HCT116 (cell line): ENCODE results near the gene SOCS3. TPM values are rescaled to one million over a fixed set of nuclear protein-coding genes. Genes with fewer than 3 reads are reported as not detected.

Experiments
- ATAC-seq: fragments of 200-7000 bp; cut with Tn5 transposase; 2 replicates; pipeline ENCODE4 v1.9.1; 2020; ENCODE audit warnings: mild to moderate bottlenecking, moderate library complexity
- Bru-seq: library from RNA; stranded (reverse); fragments of 400-500 nt; gene quantifications from one replicate; lab custom pipeline; 2021; lab: Mats Ljungman, UMichigan
- BruChase-seq, 2 experiments: library from RNA; stranded (reverse); fragments of 400-500 nt; gene quantifications; one replicate each; lab custom pipeline; 2021; lab: Mats Ljungman, UMichigan
- BruUV-seq: library from RNA; stranded (reverse); fragments of 400-500 nt; replicated peaks from 2 replicates; lab custom pipeline; 2021; lab: Mats Ljungman, UMichigan
- CTCF ChIA-PET: fragments of 300-600 bp; sonication (Branson Sonifier 250); formaldehyde crosslinking; loops from one replicate; lab custom pipeline; 2021; ENCODE audit warnings: antibody characterized with exemption; lab: Charles Lee
- POLR2A ChIA-PET: fragments of 300-600, 350-600 bp; sonication (Branson Sonifier 250); formaldehyde crosslinking; loops from one replicate; lab custom pipeline; 2021; ENCODE audit warnings: antibody characterized with exemption; lab: Charles Lee
- RAD21 ChIA-PET, 2 experiments: fragments of 300-600 bp; sonication (Branson Sonifier 250); formaldehyde crosslinking; loops; one replicate each; lab custom pipeline; 2023; ENCODE audit warnings: low total read pairs in 2 of 2; ENCODE audit not compliant: uncharacterized antibody in 2 of 2, unreplicated experiment in 2 of 2, low non-redundant PET in 1 of 2; lab: Charles Lee
- DNase-seq: peaks from one replicate; pipeline ENCODE4 v3.0.0-alpha.2; 2010; ENCODE audit warnings: low read depth, low spot score
- H2AFZ ChIP-seq: fragments of 200-600 bp; shearing (Covaris generic), sonication (generic); 2 replicates; pipeline ENCODE4 v1.6.1; 2017; ENCODE audit warnings: low read depth, mixed run types, mixed read lengths, antibody characterized with exemption, low read length; ENCODE audit not compliant: poor library complexity, severe bottlenecking
- H3K27ac ChIP-seq: 2 replicates; pipeline ENCODE4 v1.5.1; 2012; ENCODE audit warnings: low read depth, low read length
- H3K27me3 ChIP-seq: fragments of 200-600 bp; sonication (generic); 2 replicates; pipeline ENCODE4 v1.6.1; 2016; ENCODE audit warnings: mixed run types, low read length, mixed read lengths; ENCODE audit not compliant: insufficient read depth
- H3K36me3 ChIP-seq, 2 experiments: fragments of 200-500 bp in 1 of 2; fragments of 200-600 bp in 1 of 2; sonication (Bioruptor generic) in 1 of 2; sonication (generic) in 1 of 2; 2 replicates each; pipeline versions ENCODE4 v1.5.1 to v1.6.1; 2014 to 2016; ENCODE audit warnings: low read length in 2 of 2, inconsistent platforms in 1 of 2, mixed read lengths in 1 of 2, mixed run types in 1 of 2; ENCODE audit not compliant: insufficient read depth in 2 of 2, control insufficient read depth in 1 of 2
- H3K4me1 ChIP-seq, 2 experiments: fragments of 200-600 bp in 1 of 2; sonication (generic) in 1 of 2; 2 replicates each; pipeline versions ENCODE4 v1.5.1 to v1.6.1; 2012 to 2017; ENCODE audit warnings: low read length in 2 of 2, inconsistent platforms in 1 of 2, mild to moderate bottlenecking in 1 of 2, mixed read lengths in 1 of 2, mixed run types in 1 of 2, moderate library complexity in 1 of 2; ENCODE audit not compliant: insufficient read depth in 2 of 2, control insufficient read depth in 1 of 2
- H3K4me2 ChIP-seq: fragments of 200-600 bp; sonication (generic); 2 replicates; pipeline ENCODE4 v1.6.1; 2017; ENCODE audit warnings: mixed run types, low read length, mixed read lengths
- H3K4me3 ChIP-seq, 2 experiments: fragments of 200-600 bp in 1 of 2; sonication (generic) in 1 of 2; replicated peaks in 1 of 2; 2 replicates each; pipeline ENCODE4 v1.5.1; 2011 to 2016; ENCODE audit warnings: low read length in 2 of 2, control low read depth in 1 of 2, low read depth in 1 of 2, mild to moderate bottlenecking in 1 of 2, mixed read lengths in 1 of 2, mixed run types in 1 of 2
- H3K79me2 ChIP-seq: fragments of 200-600 bp; sonication (generic); 2 replicates; pipeline ENCODE4 v1.6.1; 2017; ENCODE audit warnings: mild to moderate bottlenecking, mixed run types, low read length, moderate library complexity, mixed read lengths; ENCODE audit not compliant: insufficient read depth
- H3K9ac ChIP-seq: fragments of 200-600 bp; sonication (generic); 2 replicates; pipeline ENCODE4 v1.6.1; 2016; ENCODE audit warnings: low read length, mixed read lengths
- H3K9me2 ChIP-seq: fragments of 200-600 bp; sonication (generic), shearing (Covaris generic); 2 replicates; pipeline ENCODE4 v1.6.1; 2017; ENCODE audit warnings: mixed run types, mild to moderate bottlenecking, moderate library complexity; ENCODE audit not compliant: insufficient read depth
- H3K9me3 ChIP-seq, 2 experiments: fragments of 200-500 bp in 1 of 2; fragments of 200-600 bp in 1 of 2; sonication (Bioruptor generic) in 1 of 2; sonication (generic) in 1 of 2; 2 replicates each; pipeline ENCODE4 v1.6.1; 2014 to 2017; ENCODE audit warnings: low read length in 2 of 2, mixed read lengths in 2 of 2, inconsistent platforms in 1 of 2, low read depth in 1 of 2, mild to moderate bottlenecking in 1 of 2, mixed run types in 1 of 2, moderate library complexity in 1 of 2; ENCODE audit not compliant: control insufficient read depth in 1 of 2, insufficient read depth in 1 of 2
- H4K20me1 ChIP-seq: fragments of 200-600 bp; sonication (generic), shearing (Covaris generic); 2 replicates; pipeline ENCODE4 v1.6.1; 2017; ENCODE audit warnings: mixed run types, mild to moderate bottlenecking, moderate library complexity; ENCODE audit not compliant: insufficient read depth
- CBX3 ChIP-seq: IDR thresholded peaks from 2 replicates; pipeline ENCODE4 v1.6.1; 2012; ENCODE audit warnings: low read depth
- CEBPB ChIP-seq: IDR thresholded peaks from 2 replicates; pipeline ENCODE4 v1.6.1; 2012; ENCODE audit warnings: low read depth
- EGR1 ChIP-seq: IDR thresholded peaks from 2 replicates; pipeline ENCODE4 v1.6.1; 2012; ENCODE audit warnings: low read depth
- ELF1 ChIP-seq: IDR thresholded peaks from 2 replicates; pipeline ENCODE4 v1.6.1; 2012; ENCODE audit warnings: low read depth, borderline replicate concordance
- EZH2 ChIP-seq: fragments of 200-600 bp; sonication (generic); IDR thresholded peaks from 2 replicates; pipeline ENCODE4 v1.6.1; 2017; ENCODE audit warnings: antibody characterized with exemption, mixed run types
- EZH2phosphoT487 ChIP-seq: fragments of 200-600 bp; IDR thresholded peaks from 2 replicates; pipeline ENCODE4 v1.6.1; 2018; ENCODE audit warnings: antibody characterized with exemption, borderline replicate concordance
- FOSL1 ChIP-seq: IDR thresholded peaks from 2 replicates; pipeline ENCODE4 v1.6.1; 2012; ENCODE audit warnings: low read depth
- JUND ChIP-seq: IDR thresholded peaks from 2 replicates; pipeline ENCODE4 v1.6.1; 2012
- POLR2A ChIP-seq: IDR thresholded peaks from 2 replicates; pipeline ENCODE4 v1.7.0; 2011; ENCODE audit warnings: borderline replicate concordance; ENCODE audit not compliant: insufficient read depth, insufficient read length; ENCODE audit errors: extremely low read depth
- POLR2AphosphoS5 ChIP-seq: IDR thresholded peaks from 2 replicates; pipeline ENCODE4 v1.6.1; 2011; ENCODE audit warnings: mild to moderate bottlenecking, low read depth, low read length, moderate library complexity
- RAD21 ChIP-seq: IDR thresholded peaks from 2 replicates; pipeline ENCODE4 v1.6.1; 2012; ENCODE audit warnings: low read depth, mild to moderate bottlenecking
- SIN3A ChIP-seq: IDR thresholded peaks from 2 replicates; pipeline ENCODE4 v1.6.1; 2012; ENCODE audit warnings: low read depth
- SRF ChIP-seq: IDR thresholded peaks from 2 replicates; pipeline ENCODE4 v1.6.1; 2012; ENCODE audit warnings: low read depth
- TCF7L2 ChIP-seq: IDR thresholded peaks from 2 replicates; pipeline ENCODE4 v1.7.0; 2011; ENCODE audit warnings: borderline replicate concordance, inconsistent platforms; ENCODE audit not compliant: insufficient read depth, insufficient read length; ENCODE audit errors: extremely low read depth
- YY1 ChIP-seq: IDR thresholded peaks from 2 replicates; pipeline ENCODE4 v1.6.1; 2011; ENCODE audit warnings: low read length, low read depth, moderate library complexity, mild to moderate bottlenecking; ENCODE audit not compliant: insufficient replicate concordance; ENCODE audit errors: extremely low read depth
- ZFX ChIP-seq: fragments of 450-650 bp; IDR thresholded peaks from 2 replicates; pipeline ENCODE4 v1.6.1; 2017
- ZNF274 ChIP-seq: fragments of 200-500 bp; sonication (Bioruptor generic); IDR thresholded peaks from 2 replicates; pipeline ENCODE4 v1.6.1; 2014; ENCODE audit warnings: mild to moderate bottlenecking, low read depth, low read length, inconsistent platforms
- intact Hi-C: fragments of 100-400 bp; cut with micrococcal nuclease; formaldehyde crosslinking; loops from 2 replicates; pipeline ENCODE4 v1.10.0; 2022
- long read RNA-seq: library from polyadenylated mRNA; unstranded; transcript quantifications from one replicate; pipeline ENCODE4 v2.0.0, GENCODE V29; 2021; ENCODE audit not compliant: unreplicated experiment
- polyA plus RNA-seq: library from polyadenylated mRNA; unstranded; fragments of >200 nt; gene quantifications from 2 replicates; pipeline ENCODE4 v1.2.1, GENCODE V29; 2012; ENCODE audit warnings: missing spikeins
- total RNA-seq: library from RNA; stranded (reverse); gene quantifications from one replicate; pipeline ENCODE4 v1.2.1, GENCODE V29; 2021; ENCODE audit not compliant: unreplicated experiment
- TF ChIP-seq, protein P1 (sequence below): IDR thresholded peaks from 2 replicates; pipeline ENCODE4 v1.6.1; 2012
- TF ChIP-seq, protein P2 (sequence below), 3 experiments: fragments of 200-600 bp in 1 of 3; sonication (generic) in 1 of 3; IDR thresholded peaks in 2 of 3; conservative IDR thresholded peaks in 1 of 3; 2 replicates each; pipeline ENCODE4 v1.5.1; 2012 to 2017; ENCODE audit warnings: low read depth in 2 of 3, low read length in 2 of 3, antibody characterized with exemption in 1 of 3, borderline replicate concordance in 1 of 3, control low read depth in 1 of 3, mild to moderate bottlenecking in 1 of 3, mixed read lengths in 1 of 3, mixed run types in 1 of 3, moderate library complexity in 1 of 3; ENCODE audit not compliant: insufficient read depth in 1 of 3
- TF ChIP-seq, protein P3 (sequence below): IDR thresholded peaks from 2 replicates; pipeline ENCODE4 v1.6.1; 2012

The SOCS3 gene, protein sequence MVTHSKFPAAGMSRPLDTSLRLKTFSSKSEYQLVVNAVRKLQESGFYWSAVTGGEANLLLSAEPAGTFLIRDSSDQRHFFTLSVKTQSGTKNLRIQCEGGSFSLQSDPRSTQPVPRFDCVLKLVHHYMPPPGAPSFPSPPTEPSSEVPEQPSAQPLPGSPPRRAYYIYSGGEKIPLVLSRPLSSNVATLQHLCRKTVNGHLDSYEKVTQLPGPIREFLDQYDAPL
- 26.7 TPM for total RNA-seq
- polyA plus RNA-seq = 23.7 and 28.3 TPM in 2 replicates
- Bru-seq, nascent RNA = percentile 88 among the genes with signal in this experiment
- BruChase-seq, experiment 1, labeled RNA remaining after a 6-hour chase = percentile 70 among the genes with signal in this experiment
- BruChase-seq, experiment 2, labeled RNA remaining after a 2-hour chase = percentile 73 among the genes with signal in this experiment
- long read RNA-seq, transcript SOCS3-201 (2 exons, 2,734 nt) = major isoform, 126 of 180 reads
- long read RNA-seq, partial matches to known transcripts = 0 of 180 reads
- long read RNA-seq, other reads (novel, unspliced or antisense) = 54 of 180 reads

DNA sequence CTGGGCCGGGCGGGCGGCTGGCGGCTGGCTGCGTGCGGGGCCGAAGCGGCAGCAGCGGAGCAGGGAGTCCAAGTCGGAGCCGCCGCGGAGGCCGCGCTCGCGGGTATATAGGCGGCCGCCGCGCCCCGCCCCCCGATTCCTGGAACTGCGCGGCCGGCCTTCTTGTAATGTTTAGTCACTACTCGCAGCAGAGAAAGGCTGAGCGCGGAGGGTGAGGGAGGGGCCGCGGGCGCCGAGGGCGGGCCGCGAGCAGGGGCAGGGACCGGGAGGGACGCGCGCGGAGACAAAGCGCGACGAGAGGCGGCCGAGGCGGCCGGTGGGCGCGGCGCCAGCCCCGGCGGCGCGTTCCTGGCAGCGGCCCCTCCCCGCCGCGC, at the start of gene SOCS3:
SOCS3 (minus strand) TSS at position 81 of the 374 bp plus-strand sequence. CDS start 982 bp downstream, outside the sequence.
- peak within 1 kb of the TSS; percentile 96 for H3K9ac ChIP-seq
- no peaks in the 10 kb centered on the region for H3K27me3 ChIP-seq
- H3K9me2 ChIP-seq = no peaks in the 10 kb centered on the region
- DNase-seq (peak; percentile 93), ATAC-seq (peak; percentile 85)
- ChIA-PET CTCF (interaction anchor here (1.3 to 2.5 kb wide), 3 partner anchors 17 to 90 kb away, joined by 3 to 15 read pairs (median 13); no protein-coding TSS in a partner anchor), POLR2A (interaction anchor here (0.6 to 3.4 kb wide), 8 partner anchors 13 to 170 kb away, joined by 3 to 21 read pairs (median 6); no protein-coding TSS in a partner anchor), RAD21 (interaction anchor here in 1 of 2 experiments (0.8 to 1.6 kb wide), 2 partner anchors 46 to 109 kb away, joined by 7 to 9 read pairs; no protein-coding TSS in a partner anchor)
- no peaks in the 10 kb centered on the region for H3K9me3 ChIP-seq
- peaks cover 15 to 22% of the 10 kb centered on the region in 2 experiments for H3K36me3 ChIP-seq
- H3K27ac ChIP-seq = peak within 1 kb of the TSS; percentile 99
- intact Hi-C loops = loop anchor here (1.0 to 5.0 kb wide), 7 partner anchors 18 to 347 kb away; partner anchors contain the start of gene PGS1
- peak within 1 kb of the TSS; percentile 98 for H3K4me2 ChIP-seq
- peaks cover 36% of the 10 kb centered on the region for H3K79me2 ChIP-seq
- peak within 1 kb of the TSS; percentile 86 to 96 for H3K4me3 ChIP-seq
- no TSS peak for BruUV-seq
- peaks cover 9 to 57% of the 10 kb centered on the region in 2 experiments; a peak in 3 of 4 replicates for H3K4me1 ChIP-seq
- peak within 1 kb of the TSS; percentile 64 for H2AFZ ChIP-seq
- peaks cover 3% of the 10 kb centered on the region; the same call in 1 of the 2 replicates for H4K20me1 ChIP-seq
- TF ChIP-seq EZH2 = no peak
- TF ChIP-seq RAD21 = peak; percentile 21; the same call in 1 of the 2 replicates
- TF ChIP-seq YY1 = peak; percentile 59
- peak; percentile 81; the same call in 1 of the 2 replicates for TF ChIP-seq ZFX
- TF ChIP-seq POLR2AphosphoS5 = peak; percentile 99
- no peak for TF ChIP-seq CEBPB
- peak; percentile 79 for TF ChIP-seq TCF7L2
- TF ChIP-seq, protein P1, sequence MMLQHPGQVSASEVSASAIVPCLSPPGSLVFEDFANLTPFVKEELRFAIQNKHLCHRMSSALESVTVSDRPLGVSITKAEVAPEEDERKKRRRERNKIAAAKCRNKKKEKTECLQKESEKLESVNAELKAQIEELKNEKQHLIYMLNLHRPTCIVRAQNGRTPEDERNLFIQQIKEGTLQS = no peak
- no peak for TF ChIP-seq EGR1
- no peak for TF ChIP-seq ELF1
- TF ChIP-seq SIN3A = no peak; the same call in 1 of the 2 replicates
- TF ChIP-seq JUND = no peak
- peak; percentile 93 for TF ChIP-seq POLR2A
- no peak for TF ChIP-seq ZNF274
- TF ChIP-seq, protein P2, sequence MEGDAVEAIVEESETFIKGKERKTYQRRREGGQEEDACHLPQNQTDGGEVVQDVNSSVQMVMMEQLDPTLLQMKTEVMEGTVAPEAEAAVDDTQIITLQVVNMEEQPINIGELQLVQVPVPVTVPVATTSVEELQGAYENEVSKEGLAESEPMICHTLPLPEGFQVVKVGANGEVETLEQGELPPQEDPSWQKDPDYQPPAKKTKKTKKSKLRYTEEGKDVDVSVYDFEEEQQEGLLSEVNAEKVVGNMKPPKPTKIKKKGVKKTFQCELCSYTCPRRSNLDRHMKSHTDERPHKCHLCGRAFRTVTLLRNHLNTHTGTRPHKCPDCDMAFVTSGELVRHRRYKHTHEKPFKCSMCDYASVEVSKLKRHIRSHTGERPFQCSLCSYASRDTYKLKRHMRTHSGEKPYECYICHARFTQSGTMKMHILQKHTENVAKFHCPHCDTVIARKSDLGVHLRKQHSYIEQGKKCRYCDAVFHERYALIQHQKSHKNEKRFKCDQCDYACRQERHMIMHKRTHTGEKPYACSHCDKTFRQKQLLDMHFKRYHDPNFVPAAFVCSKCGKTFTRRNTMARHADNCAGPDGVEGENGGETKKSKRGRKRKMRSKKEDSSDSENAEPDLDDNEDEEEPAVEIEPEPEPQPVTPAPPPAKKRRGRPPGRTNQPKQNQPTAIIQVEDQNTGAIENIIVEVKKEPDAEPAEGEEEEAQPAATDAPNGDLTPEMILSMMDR (IDR thresholded peaks at IDR 0.05 in 2 of 3, conservative IDR thresholded peaks at IDR 0.05 in 1 of 3; ENCODE audit: borderline replicate concordance in 1 of 3, insufficient read depth in 1 of 3, low read depth in 2 of 3, low read length in 2 of 3) = no peak
- TF ChIP-seq, protein P3, sequence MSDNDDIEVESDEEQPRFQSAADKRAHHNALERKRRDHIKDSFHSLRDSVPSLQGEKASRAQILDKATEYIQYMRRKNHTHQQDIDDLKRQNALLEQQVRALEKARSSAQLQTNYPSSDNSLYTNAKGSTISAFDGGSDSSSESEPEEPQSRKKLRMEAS = 0 out of 2 replicates have a peak, but pooled peaks have one; percentile 49
- TF ChIP-seq EZH2phosphoT487 = no peak
- no peak for TF ChIP-seq SRF
- TF ChIP-seq FOSL1 = no peak
- TF ChIP-seq CBX3 = peak; percentile 68; the same call in 1 of the 2 replicates
